Lower leg skin (tissue), 3 donors: Measurements from ENCODE around the gene PXYLP1.

Experiments
- CTCF ChIP-seq, 3 donors: fragments of 450-650 bp; IDR thresholded peaks; one replicate each; pipeline ENCODE4 v1.5.1; 2016; ENCODE audit warnings: antibody characterized with exemption in 3 of 3, mild to moderate bottlenecking in 3 of 3, moderate library complexity in 2 of 3
- POLR2A ChIP-seq, 2 donors: fragments of 450-650 bp; IDR thresholded peaks; one replicate each; pipeline ENCODE4 v1.6.1; 2016 to 2017; ENCODE audit warnings: antibody characterized with exemption in 2 of 2, mild to moderate bottlenecking in 1 of 2, moderate library complexity in 1 of 2

GRCh38 chr3:141313093-141313683 is 81.6 kb downstream of the PXYLP1 start:
- no peak for TF ChIP-seq POLR2A (IDR thresholded peaks at IDR 0.05)
- no peak for TF ChIP-seq CTCF (IDR thresholded peaks at IDR 0.05)
